Testis (tissue), 3 donors: Measurements from ENCODE around the gene GHRH. TPM values are rescaled to one million over a fixed set of nuclear protein-coding genes. Genes with fewer than 3 reads are reported as not detected.

Experiments
- DNase-seq: peaks from one replicate; pipeline ENCODE4 v3.0.0-alpha.2; 2019
- H3K27ac ChIP-seq, 2 donors: fragments of 200-600 bp; sonication (generic); one replicate each; pipeline ENCODE4 v1.5.1; 2019
- H3K27me3 ChIP-seq: fragments of 200-600 bp; sonication (generic); one replicate; pipeline ENCODE4 v1.5.1; 2019
- H3K36me3 ChIP-seq: fragments of 200-600 bp; sonication (generic); one replicate; pipeline ENCODE4 v1.5.1; 2017; ENCODE audit warnings: low read depth; ENCODE audit errors: missing control alignments
- H3K4me1 ChIP-seq: fragments of 200-600 bp; sonication (generic); one replicate; pipeline ENCODE4 v1.5.1; 2019
- H3K4me3 ChIP-seq, 2 donors: fragments of 200-600 bp; sonication (generic); one replicate each; pipeline ENCODE4 v1.5.1; 2017 to 2019
- H3K9me3 ChIP-seq: fragments of 200-600 bp; sonication (generic); one replicate; pipeline ENCODE4 v1.5.1; 2017
- CTCF ChIP-seq, 3 experiments: fragments of 450-650 bp in 2 of 3; fragments of 200-600 bp in 1 of 3; sonication (generic) in 1 of 3; IDR thresholded peaks; one replicate each; pipeline ENCODE4 v1.5.1; 2016 to 2019; ENCODE audit warnings: antibody characterized with exemption in 3 of 3, mild to moderate bottlenecking in 2 of 3, moderate library complexity in 1 of 3
- POLR2A ChIP-seq: fragments of 450-650 bp; IDR thresholded peaks from one replicate; pipeline ENCODE4 v1.6.1; 2017; ENCODE audit warnings: antibody characterized with exemption, mild to moderate bottlenecking, moderate library complexity
- WGBS, 2 donors: methylation state at CpG; one replicate each; pipeline ENCODE4 v1.1.5; 2018; 5-methylcytosine and 5-hydroxymethylcytosine counted together
- intact Hi-C: fragments of 100-400 bp; cut with DNase I; formaldehyde crosslinking; loops from one replicate; pipeline ENCODE4 v1.15.1; 2023; ENCODE audit warnings: low total_unique reads
- polyA plus RNA-seq: library from polyadenylated mRNA; stranded (reverse); fragments of 350-450 nt; fragmentation: Illumina TruSeq; extraction: RNeasy Lipid Tissue Mini Kit (QIAGEN cat#74804); gene quantifications from one replicate; pipeline ENCODE4 v1.2.3, GENCODE V29; 2014; ENCODE audit warnings: low read depth, low replicate concordance; ENCODE audit not compliant: insufficient read depth
- total RNA-seq, 2 donors: library from RNA; depleted of rRNA; stranded (reverse); fragments of >200 nt; gene quantifications; one replicate each; pipeline ENCODE4 v1.2.3, GENCODE V29; 2016

The GHRH gene
- total and polyA plus RNA-seq, 3 donors from 2014 or later = not detected

- no peak for DNase-seq
- Histone ChIP-seq H3K9me3 (no peaks in the 10 kb centered on the region), H3K36me3 (no peaks in the 10 kb centered on the region), H3K27ac (no peak overlapping the region), H3K4me1 (peaks cover 24% of the 10 kb centered on the region), H3K27me3 (no peaks in the 10 kb centered on the region), H3K4me3 (no peak overlapping the region)
- intact Hi-C loops = no loop called here
- no peak for TF ChIP-seq POLR2A
- 86 to 90% methylated on average over 11 of the region's 11 CpGs for WGBS, 2 donors
Observed at GRCh38 chr20:37293301-37293943, 31.8 kb upstream of the GHRH start.

DNA sequence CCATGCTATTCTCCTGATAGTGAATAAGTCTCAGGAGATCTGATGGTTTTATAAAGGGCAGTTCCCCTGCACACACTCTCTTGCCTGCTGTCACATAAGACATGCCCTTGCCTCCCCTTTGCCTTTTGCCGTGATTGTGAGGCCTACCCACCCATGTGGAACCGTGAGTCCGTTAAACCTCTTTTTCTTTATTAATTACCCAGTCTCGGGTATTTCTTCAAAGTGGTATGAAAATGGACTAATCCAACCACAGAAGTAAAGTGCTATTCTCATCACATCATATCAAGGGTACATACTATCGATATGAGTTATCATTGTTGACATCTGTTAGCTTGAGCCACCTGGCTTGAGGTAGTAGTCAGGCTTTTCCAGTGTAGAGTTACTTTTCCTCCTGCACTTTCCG, 30.1 kb upstream of the GHRH start:
- no peaks in the 10 kb centered on the region for H3K27me3 ChIP-seq
- no peaks in the 10 kb centered on the region for H3K36me3 ChIP-seq
- no peak overlapping the region for H3K4me3 ChIP-seq
- intact Hi-C loops = no loop called here
- no peak for TF ChIP-seq POLR2A
- TF ChIP-seq CTCF (IDR thresholded peaks at IDR 0.05) = no peak
- WGBS, 2 donors = 93 to 94% methylated on average over 6 of the region's 6 CpGs
- DNase-seq = no peak
- H3K9me3 ChIP-seq = no peaks in the 10 kb centered on the region
- no peak overlapping the region for H3K27ac ChIP-seq
- peaks cover 13% of the 10 kb centered on the region for H3K4me1 ChIP-seq

GRCh38 chr20:37290158-37290810, 28.7 kb upstream of the GHRH start:
- DNase-seq = no peak
- no peak for TF ChIP-seq POLR2A
- no peak for TF ChIP-seq CTCF (IDR thresholded peaks at IDR 0.05)
- H3K9me3 ChIP-seq = no peaks in the 10 kb centered on the region
- H3K4me3 ChIP-seq = peak overlapping the region; percentile 93 to 99
- H3K36me3 ChIP-seq = no peaks in the 10 kb centered on the region
- WGBS, 2 donors = 46 to 56% methylated on average over 21 of the region's 21 CpGs
- peak overlapping the region; percentile 93 to 96 for H3K27ac ChIP-seq
- no peaks in the 10 kb centered on the region for H3K27me3 ChIP-seq
- H3K4me1 ChIP-seq = no peaks in the 10 kb centered on the region
- intact Hi-C loops = no loop called here

DNA sequence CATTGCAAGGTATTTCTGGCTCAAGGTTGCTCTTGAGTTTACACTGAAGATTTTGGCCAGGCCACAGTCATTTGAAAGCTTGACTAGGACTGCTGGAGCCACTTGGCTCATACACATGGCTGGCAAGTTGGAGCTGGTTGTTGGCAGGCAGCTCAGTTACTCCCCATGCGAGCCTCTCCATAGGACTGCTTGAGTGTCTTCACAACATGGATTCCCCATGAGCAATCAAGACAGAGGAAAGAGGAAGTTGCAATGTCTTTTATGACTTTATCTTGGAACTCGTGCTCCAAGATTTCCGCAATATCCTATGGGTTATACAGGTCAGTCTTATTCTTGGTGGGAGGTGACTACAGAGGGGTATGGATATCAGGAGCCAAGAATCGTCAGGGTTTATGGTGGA, 26.5 kb upstream of the GHRH start:
- Histone ChIP-seq H3K4me1 (no peaks in the 10 kb centered on the region), H3K4me3 (no peak overlapping the region), H3K27ac (no peak overlapping the region), H3K36me3 (no peaks in the 10 kb centered on the region), H3K27me3 (no peaks in the 10 kb centered on the region), H3K9me3 (no peaks in the 10 kb centered on the region)
- no peak for DNase-seq
- TF ChIP-seq CTCF (IDR thresholded peaks at IDR 0.05) (no peak), POLR2A (no peak)
- 70 to 77% methylated on average over 4 of the region's 4 CpGs for WGBS, 2 donors
- intact Hi-C loops = loop anchor here (10.0 kb wide), 1 partner anchor 97 kb away; no protein-coding TSS in a partner anchor

DNA sequence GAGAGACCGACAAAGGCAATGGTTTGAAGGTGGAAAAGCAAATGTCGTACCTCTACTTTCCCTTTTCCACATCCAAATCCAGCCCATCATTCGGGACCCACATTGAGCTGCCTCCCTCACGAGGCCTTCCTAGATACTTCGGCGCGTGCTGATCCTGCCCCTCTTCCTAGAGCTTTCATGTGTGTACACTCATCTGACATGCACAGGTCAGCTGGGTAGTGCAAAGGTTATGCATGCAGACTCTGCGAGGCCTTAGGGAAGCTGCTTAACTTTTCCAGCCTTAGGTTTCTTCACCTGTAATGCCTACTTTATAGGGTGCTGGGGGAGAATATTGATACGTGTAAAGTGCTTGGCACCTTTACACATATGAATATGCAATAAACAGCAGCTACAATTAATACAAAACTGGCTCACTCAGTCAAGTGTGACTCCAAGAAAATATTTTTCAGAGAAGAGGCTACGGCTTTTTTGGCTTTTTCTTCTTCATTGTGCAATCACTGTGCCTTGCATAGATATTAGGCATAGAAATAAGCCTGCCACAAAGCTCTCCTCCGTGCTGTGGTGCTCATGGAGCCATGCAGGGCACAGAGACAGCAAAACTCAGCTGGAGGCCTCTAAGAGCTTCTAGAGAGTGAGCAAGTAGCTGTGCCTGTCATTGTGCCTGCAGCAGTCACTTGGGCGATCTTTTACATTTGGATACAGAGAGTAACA, 24.2 kb upstream of the GHRH start:
- no peaks in the 10 kb centered on the region for H3K4me1 ChIP-seq
- no peak overlapping the region for H3K4me3 ChIP-seq
- no peak for DNase-seq
- H3K9me3 ChIP-seq = no peaks in the 10 kb centered on the region
- no peaks in the 10 kb centered on the region for H3K27me3 ChIP-seq
- no peak overlapping the region for H3K27ac ChIP-seq
- no peaks in the 10 kb centered on the region for H3K36me3 ChIP-seq
- TF ChIP-seq POLR2A = no peak
- no peak for TF ChIP-seq CTCF (IDR thresholded peaks at IDR 0.05)
- intact Hi-C loops = loop anchor here (10.0 kb wide), 1 partner anchor 99 kb away; no protein-coding TSS in a partner anchor
- 81 to 87% methylated on average over 12 of the region's 12 CpGs for WGBS, 2 donors
